GM18951 (cell line): Measurements from ENCODE around the gene CDADC1.

ENCODE experiments used
- POLR2A ChIP-seq: IDR thresholded peaks from 4 replicates; pipeline ENCODE4 v1.6.1; 2011; ENCODE audit warnings: mild to moderate bottlenecking; ENCODE audit not compliant: insufficient read length, insufficient read depth; ENCODE audit errors: extremely low read depth
- in situ Hi-C: fragments of 300-500 bp; cut with MboI; formaldehyde crosslinking; loops from one replicate; pipeline ENCODE4 v1.12.0; 2022; ENCODE audit warnings: low sequenced_read_pairs, mixed read lengths, inconsistent platforms; ENCODE audit not compliant: unreplicated experiment

CDADC1 gene

GRCh38 chr13:49303533-49304252 is 56.0 kb downstream of the CDADC1 start:
- no peak for TF ChIP-seq POLR2A
- in situ Hi-C loops, result loop anchor here (10.0 kb wide), 1 partner anchor 311 kb away; no protein-coding TSS in a partner anchor

- no peak for TF ChIP-seq POLR2A
- in situ Hi-C loops, result loop anchor here (10.0 kb wide), 1 partner anchor 310 kb away; no protein-coding TSS in a partner anchor
These were observed 56.6 kb downstream of the CDADC1 start for GRCh38 chr13:49304356-49304755.

GRCh38 chr13:49304763-49305700 is 57.3 kb downstream of the CDADC1 start:
- TF ChIP-seq POLR2A, result no peak
- in situ Hi-C loops, result loop anchor here (10.0 kb wide), 1 partner anchor 310 kb away; no protein-coding TSS in a partner anchor

GRCh38 chr13:49305792-49306425 is 58.2 kb downstream of the CDADC1 start:
- in situ Hi-C loops, result loop anchor here (10.0 kb wide), 1 partner anchor 309 kb away; no protein-coding TSS in a partner anchor
- no peak for TF ChIP-seq POLR2A

- TF ChIP-seq POLR2A, result no peak
- in situ Hi-C loops, result loop anchor here (10.0 kb wide), 1 partner anchor 307 kb away; no protein-coding TSS in a partner anchor
These were observed 59.6 kb downstream of the CDADC1 start for GRCh38 chr13:49307365-49307764.

- in situ Hi-C loops, result loop anchor here (10.0 kb wide), 1 partner anchor 307 kb away; no protein-coding TSS in a partner anchor
- no peak for TF ChIP-seq POLR2A
These were observed 60.6 kb downstream of the CDADC1 start for GRCh38 chr13:49308097-49308875.

- in situ Hi-C loops, result loop anchor here (10.0 kb wide), 1 partner anchor 306 kb away; no protein-coding TSS in a partner anchor
- no peak for TF ChIP-seq POLR2A
These were observed 61.2 kb downstream of the CDADC1 start for GRCh38 chr13:49308921-49309408.

- no peak for TF ChIP-seq POLR2A
- in situ Hi-C loops, result no loop called here
These were observed 62.5 kb downstream of the CDADC1 start for GRCh38 chr13:49310251-49310650.

- in situ Hi-C loops, result no loop called here
- no peak for TF ChIP-seq POLR2A
These were observed 64.1 kb downstream of the CDADC1 start for GRCh38 chr13:49311816-49312215.

GRCh38 chr13:49314344-49314882 is 66.7 kb downstream of the CDADC1 start:
- in situ Hi-C loops, result no loop called here
- TF ChIP-seq POLR2A, result no peak

GRCh38 chr13:49315036-49315565 is 67.4 kb downstream of the CDADC1 start:
- TF ChIP-seq POLR2A, result no peak
- in situ Hi-C loops, result no loop called here
